Measurements from ENCODE around the gene SLC1A2. TPM values are rescaled to one million over a fixed set of nuclear protein-coding genes. Genes with fewer than 3 reads are reported as not detected.

SLC1A2 gene
- total RNA-seq, 1 experiment from 2014 or later, result 0.50 TPM

DNA sequence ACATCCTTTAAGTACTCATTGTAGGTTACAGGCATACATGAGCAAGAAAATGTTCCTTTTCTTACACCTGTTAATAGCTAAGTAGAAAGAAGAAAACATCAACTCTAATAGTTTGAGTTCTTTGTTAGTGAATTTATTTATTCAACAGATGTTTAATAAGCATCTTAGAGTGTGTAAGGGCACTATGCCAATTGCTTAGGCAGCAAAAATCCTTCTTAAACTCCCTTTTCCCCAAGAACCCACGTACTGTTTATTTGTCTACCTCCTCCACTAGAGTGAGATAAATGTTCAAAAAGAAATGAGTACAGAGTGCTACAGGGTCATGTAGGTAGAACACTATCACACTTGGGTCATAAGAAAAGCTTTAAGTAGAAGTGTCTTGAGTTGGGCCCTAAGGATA lies 149.0 kb downstream of the SLC1A2 start (continued):
- TF ChIP-seq ESRRA (CRISPR knock-in tag; IDR thresholded peaks at IDR 0.05; ENCODE audit: borderline replicate concordance) (no peak), SP1 (CRISPR knock-in tag; conservative IDR thresholded peaks at IDR 0.05) (no peak), PRDM15 (CRISPR knock-in tag; IDR thresholded peaks at IDR 0.05) (no peak), ZNF425 (CRISPR knock-in tag; conservative IDR thresholded peaks at IDR 0.05) (no peak)

DNA sequence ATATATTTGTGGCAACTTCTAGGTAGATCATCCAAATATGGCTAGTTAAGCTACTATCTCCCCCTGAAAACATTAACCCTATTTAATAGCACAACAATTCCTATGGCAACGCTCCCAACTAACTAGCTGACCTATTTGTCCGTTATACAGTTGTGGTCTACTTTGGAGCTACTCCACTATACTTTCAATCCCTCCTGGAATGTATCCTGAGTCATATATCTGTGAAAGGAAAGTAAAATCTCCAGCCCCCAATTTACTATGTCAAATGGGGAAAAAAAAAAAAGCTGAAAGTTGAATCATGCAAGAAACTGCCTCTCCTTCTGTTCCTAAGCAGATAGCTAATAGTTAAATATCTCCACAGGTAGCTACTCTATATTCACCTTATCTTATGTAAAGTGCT lies 151.9 kb downstream of the SLC1A2 start:
- ChIA-PET POLR2A (no interaction called here), CTCF (interaction anchor here (1.4 to 2.2 kb wide), 2 partner anchors 30 to 38 kb away, joined by 3 to 10 read pairs; no protein-coding TSS in a partner anchor)

More for the DNA sequence above, 151.9 kb downstream of the SLC1A2 start:
- no peaks in the 10 kb centered on the region; the same call in 1 of the 2 replicates for H3K27me3 Mint-ChIP-seq (ENCODE audit: low read depth)
- DNase-seq (ENCODE audit: low spot score) (no peak), ATAC-seq (no peak)
- TF ChIP-seq, protein P1, sequence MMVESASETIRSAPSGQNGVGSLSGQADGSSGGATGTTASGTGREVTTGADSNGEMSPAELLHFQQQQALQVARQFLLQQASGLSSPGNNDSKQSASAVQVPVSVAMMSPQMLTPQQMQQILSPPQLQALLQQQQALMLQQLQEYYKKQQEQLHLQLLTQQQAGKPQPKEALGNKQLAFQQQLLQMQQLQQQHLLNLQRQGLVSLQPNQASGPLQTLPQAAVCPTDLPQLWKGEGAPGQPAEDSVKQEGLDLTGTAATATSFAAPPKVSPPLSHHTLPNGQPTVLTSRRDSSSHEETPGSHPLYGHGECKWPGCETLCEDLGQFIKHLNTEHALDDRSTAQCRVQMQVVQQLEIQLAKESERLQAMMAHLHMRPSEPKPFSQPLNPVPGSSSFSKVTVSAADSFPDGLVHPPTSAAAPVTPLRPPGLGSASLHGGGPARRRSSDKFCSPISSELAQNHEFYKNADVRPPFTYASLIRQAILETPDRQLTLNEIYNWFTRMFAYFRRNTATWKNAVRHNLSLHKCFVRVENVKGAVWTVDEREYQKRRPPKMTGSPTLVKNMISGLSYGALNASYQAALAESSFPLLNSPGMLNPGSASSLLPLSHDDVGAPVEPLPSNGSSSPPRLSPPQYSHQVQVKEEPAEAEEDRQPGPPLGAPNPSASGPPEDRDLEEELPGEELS (CRISPR knock-in tag; IDR thresholded peaks at IDR 0.05), result no peak
- TF ChIP-seq ZBTB43 (CRISPR knock-in tag; IDR thresholded peaks at IDR 0.05) (no peak), ZMAT4 (CRISPR knock-in tag; IDR thresholded peaks at IDR 0.05) (no peak), ETV6 (CRISPR knock-in tag; IDR thresholded peaks at IDR 0.05) (no peak)
- TF ChIP-seq, protein P2, sequence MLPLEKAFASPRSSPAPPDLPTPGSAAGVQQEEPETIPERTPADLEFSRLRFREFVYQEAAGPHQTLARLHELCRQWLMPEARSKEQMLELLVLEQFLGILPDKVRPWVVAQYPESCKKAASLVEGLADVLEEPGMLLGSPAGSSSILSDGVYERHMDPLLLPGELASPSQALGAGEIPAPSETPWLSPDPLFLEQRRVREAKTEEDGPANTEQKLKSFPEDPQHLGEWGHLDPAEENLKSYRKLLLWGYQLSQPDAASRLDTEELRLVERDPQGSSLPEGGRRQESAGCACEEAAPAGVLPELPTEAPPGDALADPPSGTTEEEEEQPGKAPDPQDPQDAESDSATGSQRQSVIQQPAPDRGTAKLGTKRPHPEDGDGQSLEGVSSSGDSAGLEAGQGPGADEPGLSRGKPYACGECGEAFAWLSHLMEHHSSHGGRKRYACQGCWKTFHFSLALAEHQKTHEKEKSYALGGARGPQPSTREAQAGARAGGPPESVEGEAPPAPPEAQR (CRISPR knock-in tag; IDR thresholded peaks at IDR 0.05), result no peak
- no peak overlapping the region for H3K4me3 Mint-ChIP-seq
- no peaks in the 10 kb centered on the region for H3K36me3 Mint-ChIP-seq
- no peaks in the 10 kb centered on the region for H3K4me1 Mint-ChIP-seq
- no peak overlapping the region for H3K27ac Mint-ChIP-seq
- H3K9me3 Mint-ChIP-seq, result 0 out of 2 replicates have a peak, but pooled peaks cover 4% of the 10 kb centered on the region
